Measurements from ENCODE around the gene GPRIN2.

- TF ChIP-seq CTCF (IDR thresholded peaks at IDR 0.05; ENCODE audit: insufficient read depth, low read depth, low read length): no peak
- TF ChIP-seq EZH2 (IDR thresholded peaks at IDR 0.05; ENCODE audit: insufficient read depth, low read length): no peak
Observed at GRCh38 chr10:46528675-46529615, 27.5 kb downstream of the GPRIN2 start.

Measured in astrocyte (in vitro differentiated cells and primary cell).